ENCODE measurements around the gene COPS3.

The COPS3 gene

DNA sequence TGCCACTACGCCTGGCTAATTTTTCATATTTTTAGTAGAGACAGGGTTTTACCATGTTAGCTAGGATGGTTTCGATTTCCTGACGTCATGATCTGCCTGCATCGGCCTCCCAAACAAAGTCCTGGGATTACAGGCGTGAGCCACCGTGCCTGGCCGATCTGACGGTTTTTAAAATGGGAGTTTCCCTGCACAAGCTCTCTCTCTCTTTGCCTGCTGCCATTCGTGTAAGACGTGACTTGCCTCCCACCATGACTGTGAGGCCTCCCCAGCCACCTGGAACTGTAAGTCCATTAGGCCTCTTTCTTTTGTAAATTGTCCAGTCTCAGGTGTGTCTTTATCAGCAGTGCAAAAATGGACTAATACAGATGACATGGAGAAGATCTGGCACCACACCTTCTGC is 39.4 kb downstream of the COPS3 start:
- no peak for DNase-seq

DNA sequence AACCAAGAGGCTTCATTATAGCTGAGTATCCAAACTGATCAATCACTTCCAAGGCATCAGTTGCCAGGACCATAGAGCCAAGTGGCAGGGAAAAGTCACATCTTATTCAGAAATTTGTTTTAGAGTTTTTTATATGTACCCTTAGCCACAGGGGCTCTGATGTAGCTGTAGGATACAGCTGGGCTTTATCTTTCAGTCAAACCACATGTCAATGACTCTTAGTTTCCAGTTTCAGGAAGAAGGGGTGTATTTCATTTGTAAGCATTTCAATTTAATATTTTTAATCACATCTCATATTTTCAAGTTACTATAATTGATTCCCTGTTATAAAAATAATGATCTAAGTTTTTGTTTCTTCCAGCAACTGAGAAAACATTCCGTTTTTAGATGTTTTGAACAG is 41.2 kb downstream of the COPS3 start:
- no peak for DNase-seq

GRCh38 chr17:17237026-17237799 is 43.8 kb downstream of the COPS3 start, which contains the start of gene FLCN:
FLCN (minus strand) TSS chr17:17237168; CDS start chr17:17228137, 9,031 bp downstream.
- peak; percentile 88 to 93 for DNase-seq

GRCh38 chr17:17236295-17237025 is 44.6 kb downstream of the COPS3 start:
- peak in 1 of 2 donors; percentile 25 for DNase-seq

DNA sequence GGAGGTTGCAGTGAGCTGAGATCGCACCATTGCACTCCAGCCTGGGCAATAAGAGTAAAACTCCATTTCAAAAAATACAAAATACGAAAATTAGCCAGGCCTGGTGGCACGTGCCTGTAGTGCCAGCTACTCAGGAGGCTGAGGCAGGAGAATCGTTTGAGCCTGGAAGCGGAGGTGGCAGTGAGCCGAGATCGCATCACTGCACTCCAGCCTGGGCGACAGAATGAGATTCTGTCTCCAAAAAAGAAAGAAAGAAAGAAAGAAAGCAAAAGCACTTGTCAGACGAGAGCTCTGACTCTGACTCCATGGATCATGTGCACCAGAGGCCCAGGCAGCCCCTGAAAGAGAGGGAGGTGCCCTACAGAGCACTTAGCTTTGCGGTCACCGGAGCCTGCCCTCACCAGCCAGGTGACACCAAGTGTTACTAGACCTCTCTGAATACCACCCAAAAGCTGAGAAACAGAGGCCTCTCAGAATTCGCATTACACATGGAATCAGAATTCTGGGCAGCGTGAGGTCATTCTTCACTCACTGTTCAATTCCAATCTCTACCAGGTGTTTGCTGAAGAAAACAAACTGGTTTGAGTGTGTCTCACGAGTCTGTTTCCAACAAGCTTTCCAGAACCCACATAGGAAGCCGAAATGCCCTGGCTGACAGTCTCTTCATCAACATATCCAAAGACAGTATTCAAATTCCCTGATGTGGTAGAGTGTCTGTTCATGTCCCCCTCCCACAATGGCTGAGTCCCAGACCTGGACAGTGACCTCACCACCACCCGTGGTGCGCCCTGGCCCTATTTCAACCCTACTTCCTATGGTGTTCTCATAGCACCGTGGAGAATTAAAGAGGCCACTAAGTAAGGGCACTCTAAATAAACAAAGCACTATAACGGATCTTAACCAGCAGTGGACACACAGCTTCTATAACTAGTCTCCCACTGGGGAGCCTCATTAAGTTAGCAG is 45.6 kb downstream of the COPS3 start:
- DNase-seq = no peak

GRCh38 chr17:17232303-17232621 is 48.8 kb downstream of the COPS3 start:
- DNase-seq = no peak

- DNase-seq = no peak
Measured at GRCh38 chr17:17231621-17232302, 49.3 kb downstream of the COPS3 start.

- no peak for DNase-seq
Measured at GRCh38 chr17:17229416-17230384, 51.3 kb downstream of the COPS3 start.

DNA sequence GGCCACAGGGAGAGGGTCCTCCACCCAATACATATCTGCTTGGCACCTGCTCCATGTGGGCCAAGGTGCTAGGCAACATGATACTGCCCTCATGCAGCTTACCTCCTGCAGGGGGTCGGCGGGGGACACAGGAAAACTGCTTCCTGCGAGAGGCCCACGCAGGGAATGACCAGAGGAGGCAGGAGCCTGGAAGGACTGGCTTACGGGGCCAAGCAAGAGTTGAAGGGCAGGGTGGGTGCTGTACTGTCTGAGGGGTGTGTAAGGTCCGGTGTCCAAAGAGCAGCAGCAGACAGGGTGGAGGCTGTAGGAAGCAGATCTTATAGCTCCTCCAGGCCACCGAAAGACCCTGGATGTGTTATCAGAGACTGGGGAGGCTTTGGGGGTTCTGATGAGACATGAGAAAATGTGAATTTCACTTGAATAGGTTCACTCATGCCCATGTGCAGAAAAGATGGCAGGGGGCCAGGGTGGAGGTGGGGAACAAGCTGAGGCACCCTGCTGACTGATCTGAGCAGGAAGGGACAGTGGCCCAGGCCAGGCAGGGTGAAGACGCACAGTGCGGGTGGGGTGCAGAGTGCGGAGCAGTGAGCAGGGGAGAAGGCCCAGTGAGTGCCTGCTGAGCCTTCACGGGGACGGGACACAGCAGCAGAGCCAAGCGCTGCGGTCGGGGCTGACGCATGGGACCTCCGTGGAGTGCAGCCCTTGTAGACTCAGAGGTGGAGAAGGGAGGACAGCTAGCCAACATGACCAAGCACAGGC is 52.3 kb downstream of the COPS3 start:
- no peak for DNase-seq

DNA sequence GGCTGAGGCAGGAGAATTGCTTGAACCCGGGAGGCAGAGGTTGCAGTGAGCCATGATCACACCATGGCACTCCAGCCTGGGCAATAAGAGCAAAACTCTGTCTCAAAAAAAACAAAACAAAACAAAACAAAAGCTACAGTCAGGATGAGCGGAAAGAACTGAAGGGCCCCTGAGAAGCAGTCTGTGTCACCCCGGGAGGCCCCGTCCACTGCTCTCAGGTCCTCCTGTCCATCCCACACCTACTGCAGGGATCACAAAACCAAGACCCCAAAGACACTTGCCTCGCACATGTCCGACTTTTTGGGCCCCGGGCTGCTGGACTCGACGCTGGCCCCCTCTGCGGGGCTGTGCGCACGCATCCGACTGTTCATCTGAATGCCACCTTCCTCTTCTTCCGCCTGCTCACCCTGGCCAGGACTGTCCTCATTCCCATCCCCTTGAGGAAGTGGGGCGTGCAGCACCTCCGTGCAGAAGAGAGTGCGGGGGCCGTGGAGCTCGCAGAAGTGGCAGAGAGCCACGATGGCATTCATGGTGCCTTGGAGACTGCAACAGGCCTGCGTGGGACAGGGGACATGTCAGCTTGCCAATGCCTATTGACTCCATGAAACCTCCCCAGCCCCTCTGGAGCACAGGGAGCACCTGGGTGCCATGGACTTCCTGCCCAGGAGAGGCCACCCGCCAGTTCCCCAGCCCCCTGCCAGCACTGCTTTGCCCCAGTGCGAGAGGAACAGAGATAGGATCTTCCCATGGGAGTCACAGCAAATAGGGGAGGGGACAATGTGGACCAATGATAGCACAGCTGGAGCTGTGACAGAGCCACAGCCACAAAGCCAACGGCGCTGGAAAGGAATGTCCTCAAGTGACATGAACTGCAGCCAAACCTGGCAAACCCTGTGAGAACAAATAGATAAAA is 53.2 kb downstream of the COPS3 start:
- no peak for DNase-seq

DNA sequence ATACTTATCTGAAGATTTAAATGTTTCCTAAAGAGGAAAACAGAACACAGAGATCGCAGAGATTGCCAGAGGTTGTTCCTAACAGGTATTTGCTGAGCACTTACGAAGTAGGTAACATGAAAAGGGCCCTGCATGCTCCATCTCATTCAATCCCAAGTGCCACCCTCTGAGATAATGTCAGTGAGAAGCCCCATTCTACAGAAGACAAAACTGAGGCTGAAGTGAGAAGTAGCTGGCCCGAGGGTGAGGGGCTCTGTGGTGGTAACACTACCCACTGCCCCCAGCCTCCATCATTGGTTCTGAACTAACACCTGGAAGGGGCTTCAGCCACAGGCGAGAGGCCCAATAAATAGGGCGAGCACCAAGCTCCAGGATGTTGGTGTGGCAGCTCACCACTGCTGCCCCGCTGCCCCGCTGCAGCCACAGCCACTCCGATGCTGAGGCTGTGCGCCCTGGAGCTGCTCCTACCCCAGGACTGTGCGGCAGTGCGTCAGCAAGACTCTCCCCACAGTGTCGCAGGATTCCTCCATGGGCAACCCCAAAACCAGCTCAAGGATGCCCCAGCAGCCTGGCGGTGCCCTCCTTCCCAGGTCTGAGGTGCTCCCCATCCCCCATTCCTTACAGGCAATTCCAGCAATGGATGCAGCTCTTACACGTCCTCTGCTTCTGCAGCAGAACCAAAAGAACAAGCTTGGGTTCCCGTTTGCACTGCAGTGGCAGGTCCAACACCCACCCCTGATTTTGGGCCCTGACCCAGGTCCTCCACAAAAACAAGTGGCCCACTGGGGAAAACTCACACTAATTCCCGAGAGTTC is 54.4 kb downstream of the COPS3 start:
- no peak for DNase-seq

DNA sequence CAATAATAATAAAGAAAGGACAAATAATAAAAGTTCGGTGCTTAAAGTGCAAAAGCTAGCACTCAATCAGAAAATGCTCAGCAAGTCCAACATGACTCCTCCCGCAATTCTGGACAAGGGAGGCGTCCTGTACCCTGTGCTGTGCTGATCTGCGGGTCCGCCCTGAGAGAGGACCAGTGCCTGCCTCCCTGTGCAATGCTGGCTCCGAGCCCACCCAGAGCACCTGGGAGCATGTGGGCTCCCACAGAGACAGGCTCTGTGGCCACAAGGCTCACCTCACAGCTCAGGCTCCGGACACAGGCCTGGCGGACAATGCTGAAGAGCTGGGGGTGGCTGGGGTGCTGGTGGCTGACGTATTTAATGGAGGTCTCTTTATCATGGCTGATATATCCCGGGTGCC is 55.1 kb downstream of the COPS3 start:
- no peak for DNase-seq

DNA sequence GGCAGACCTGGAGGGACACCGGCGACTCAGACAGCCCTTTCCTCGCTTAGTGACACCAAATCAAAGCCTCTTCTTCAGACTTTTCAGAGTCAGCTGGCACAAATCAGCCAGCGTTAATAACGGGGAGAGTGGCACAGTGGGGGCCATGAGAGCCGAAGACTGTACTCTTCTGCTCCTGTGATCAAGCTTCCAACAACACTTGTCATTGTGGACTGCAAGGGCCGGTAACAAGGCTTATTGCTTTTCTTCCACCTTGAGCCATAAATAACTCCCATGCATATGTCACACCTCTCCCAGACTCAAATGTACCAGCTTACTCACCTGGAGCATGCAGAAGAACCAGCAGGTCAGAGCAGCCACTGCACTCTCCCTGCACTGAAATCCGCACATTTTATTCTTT is 56.9 kb downstream of the COPS3 start:
- no peak for DNase-seq

- no peak for DNase-seq
Measured at GRCh38 chr17:17223736-17224135, 57.3 kb downstream of the COPS3 start.

- DNase-seq = no peak
Measured at GRCh38 chr17:17221329-17221728, 59.7 kb downstream of the COPS3 start.

- no peak for DNase-seq
Measured at GRCh38 chr17:17220529-17220928, 60.5 kb downstream of the COPS3 start.

GRCh38 chr17:17217995-17218394 is 63.1 kb downstream of the COPS3 start:
- DNase-seq = no peak

DNA sequence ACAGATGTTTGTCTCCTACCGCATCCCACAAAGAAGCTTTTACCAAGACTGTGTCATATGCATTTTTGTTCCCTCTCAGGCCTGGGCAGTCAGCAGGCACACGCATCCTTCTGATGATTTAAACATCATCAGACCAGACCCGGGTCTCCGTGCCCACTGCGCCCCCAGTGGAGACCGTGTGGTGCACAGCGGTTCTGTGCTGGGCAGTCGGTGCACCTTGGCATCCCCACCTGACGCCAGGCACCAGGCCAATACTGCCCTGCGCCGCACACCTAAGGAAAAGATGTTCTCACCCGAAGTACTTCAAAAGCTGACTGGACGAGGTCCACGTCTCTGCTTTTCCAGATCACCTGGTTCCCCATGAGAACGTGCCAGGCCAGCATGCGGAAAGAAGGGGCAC is 64.3 kb downstream of the COPS3 start:
- no peak for DNase-seq

GRCh38 chr17:17216236-17216635 is 64.8 kb downstream of the COPS3 start:
- no peak for DNase-seq

All from hippocampal formation (tissue), 2 donors.